Measurements from ENCODE around the gene TP53. TPM values are rescaled to one million over a fixed set of nuclear protein-coding genes. Genes with fewer than 3 reads are reported as not detected.

Gene TP53
- 2.5 and 4.1 TPM in 2 replicates for total RNA-seq (2014; rRNA removed; shearing (Covaris generic))

- peak; percentile 91 for DNase-seq (ENCODE audit: low read depth)
Measured at GRCh38 chr17:7687072-7687907, at the start of gene TP53. TSS of gene TP53 (minus strand) at chr17:7687490. CDS start at chr17:7676594, 10,896 bp downstream.

- no peak for DNase-seq (ENCODE audit: low read depth)
Measured at GRCh38 chr17:7732981-7733539, 45.8 kb upstream of the TP53 start.

- no peak for DNase-seq (ENCODE audit: low read depth)
Measured at GRCh38 chr17:7729816-7730215, 42.5 kb upstream of the TP53 start.

GRCh38 chr17:7727886-7728285 lies 40.6 kb upstream of the TP53 start:
- no peak for DNase-seq (ENCODE audit: low read depth)

- no peak for DNase-seq (ENCODE audit: low read depth)
Measured at GRCh38 chr17:7721612-7722011, 34.3 kb upstream of the TP53 start.

GRCh38 chr17:7720125-7720524 lies 32.8 kb upstream of the TP53 start:
- no peak for DNase-seq (ENCODE audit: low read depth)

GRCh38 chr17:7719661-7720060 lies 32.4 kb upstream of the TP53 start:
- DNase-seq (ENCODE audit: low read depth), result no peak

GRCh38 chr17:7717756-7718350 lies 30.6 kb upstream of the TP53 start:
- DNase-seq (ENCODE audit: low read depth), result no peak

- DNase-seq (ENCODE audit: low read depth), result peak; percentile 89
Measured at GRCh38 chr17:7716901-7717755, 29.8 kb upstream of the TP53 start, which contains the start of gene DNAH2. TSS of gene DNAH2 (plus strand) at chr17:7717744. CDS start at chr17:7719735, 1,991 bp downstream.

- DNase-seq (ENCODE audit: low read depth), result no peak
Measured at GRCh38 chr17:7715936-7716886, 28.9 kb upstream of the TP53 start.

- DNase-seq (ENCODE audit: low read depth), result no peak
Measured at GRCh38 chr17:7714721-7715594, 27.7 kb upstream of the TP53 start.

- no peak for DNase-seq (ENCODE audit: low read depth)
Measured at GRCh38 chr17:7713782-7714181, 26.5 kb upstream of the TP53 start.

GRCh38 chr17:7712111-7712771 lies 25.0 kb upstream of the TP53 start:
- DNase-seq (ENCODE audit: low read depth), result no peak

GRCh38 chr17:7711051-7711755 lies 23.9 kb upstream of the TP53 start:
- DNase-seq (ENCODE audit: low read depth), result no peak

- DNase-seq (ENCODE audit: low read depth), result no peak
Measured at GRCh38 chr17:7710301-7710700, 23.0 kb upstream of the TP53 start.

GRCh38 chr17:7709031-7709430 lies 21.7 kb upstream of the TP53 start:
- no peak for DNase-seq (ENCODE audit: low read depth)

GRCh38 chr17:7707858-7708750 lies 20.8 kb upstream of the TP53 start:
- DNase-seq (ENCODE audit: low read depth), result no peak
